Smooth muscle cell (in vitro differentiated cells): ENCODE results near the gene CERK. TPM values are rescaled to one million over a fixed set of nuclear protein-coding genes. Genes with fewer than 3 reads are reported as not detected.
A peak's percentile ranks its signal among the peaks of the same experiment; 100 is the strongest.

Experiments
- DNase-seq: peaks from one replicate; lab custom pipeline; 2025; ENCODE audit not compliant: unreplicated experiment; lab: John Stamatoyannopoulos, UW
- H2AFZ ChIP-seq: fragments of 200-600 bp; sonication (generic); 2 replicates; pipeline ENCODE4 v1.6.0; 2016; ENCODE audit warnings: antibody characterized with exemption, low read depth, mild to moderate bottlenecking
- H3F3A ChIP-seq: fragments of 200-600 bp; sonication (generic); 2 replicates; pipeline ENCODE4 v1.6.0; 2017; ENCODE audit warnings: antibody characterized with exemption, low read depth
- H3K27ac ChIP-seq: fragments of 200-600 bp; sonication (generic); 2 replicates; pipeline ENCODE4 v1.5.1; 2016; ENCODE audit warnings: low read depth, mild to moderate bottlenecking
- H3K27me3 ChIP-seq: fragments of 200-600 bp; sonication (generic); 2 replicates; pipeline ENCODE4 v1.6.1; 2016; ENCODE audit warnings: low read depth, mild to moderate bottlenecking
- H3K36me3 ChIP-seq: fragments of 200-600 bp; sonication (generic); 2 replicates; pipeline ENCODE4 v1.5.1; 2016; ENCODE audit warnings: low read depth
- H3K4me1 ChIP-seq: fragments of 200-600 bp; sonication (generic); 2 replicates; pipeline ENCODE4 v1.5.1; 2016; ENCODE audit warnings: low read depth
- H3K4me2 ChIP-seq: fragments of 200-600 bp; sonication (generic); 2 replicates; pipeline ENCODE4 v1.6.0; 2016; ENCODE audit warnings: mild to moderate bottlenecking
- H3K4me3 ChIP-seq: fragments of 200-600 bp; sonication (generic); 2 replicates; pipeline ENCODE4 v1.5.1; 2016; ENCODE audit warnings: mild to moderate bottlenecking
- H3K79me2 ChIP-seq: fragments of 200-600 bp; sonication (generic); 2 replicates; pipeline ENCODE4 v1.6.0; 2016; ENCODE audit warnings: low read depth, mild to moderate bottlenecking
- H3K9ac ChIP-seq: fragments of 200-600 bp; sonication (generic); 2 replicates; pipeline ENCODE4 v1.6.0; 2016; ENCODE audit warnings: low read depth
- H3K9me3 ChIP-seq: fragments of 200-600 bp; sonication (generic); replicated peaks from 2 replicates; pipeline ENCODE4 v1.5.1; 2016; ENCODE audit warnings: low read depth
- H4K20me1 ChIP-seq: fragments of 200-600 bp; sonication (generic); 2 replicates; pipeline ENCODE4 v1.6.0; 2016; ENCODE audit warnings: low read depth
- WGBS: methylation state at CpG from one replicate; pipeline ENCODE4 v1.1.7; 2016; ENCODE audit warnings: low lambda C conversion rate; 5-methylcytosine and 5-hydroxymethylcytosine counted together
- polyA plus RNA-seq: library from polyadenylated mRNA; unstranded; fragments of >200 nt; fragmentation: Nextera tagmentation; extraction: Ambion mirVana; gene quantifications from 2 replicates; pipeline ENCODE4 v1.2.1, GENCODE V29; 2016
- total RNA-seq: library from RNA; depleted of rRNA; stranded (reverse); fragments of >200 nt; gene quantifications from 2 replicates; pipeline ENCODE4 v1.2.3, GENCODE V29; 2014
- TF ChIP-seq, protein P1 (sequence below): fragments of 200-600 bp; sonication (generic); IDR thresholded peaks from 2 replicates; pipeline ENCODE4 v1.5.1; 2017; ENCODE audit warnings: borderline replicate concordance, mild to moderate bottlenecking, antibody characterized with exemption; ENCODE audit not compliant: insufficient read depth, poor library complexity, severe bottlenecking

CERK gene
- total and polyA plus RNA-seq, 2 experiments from 2014 or later: 25.4 to 25.6 TPM

DNA sequence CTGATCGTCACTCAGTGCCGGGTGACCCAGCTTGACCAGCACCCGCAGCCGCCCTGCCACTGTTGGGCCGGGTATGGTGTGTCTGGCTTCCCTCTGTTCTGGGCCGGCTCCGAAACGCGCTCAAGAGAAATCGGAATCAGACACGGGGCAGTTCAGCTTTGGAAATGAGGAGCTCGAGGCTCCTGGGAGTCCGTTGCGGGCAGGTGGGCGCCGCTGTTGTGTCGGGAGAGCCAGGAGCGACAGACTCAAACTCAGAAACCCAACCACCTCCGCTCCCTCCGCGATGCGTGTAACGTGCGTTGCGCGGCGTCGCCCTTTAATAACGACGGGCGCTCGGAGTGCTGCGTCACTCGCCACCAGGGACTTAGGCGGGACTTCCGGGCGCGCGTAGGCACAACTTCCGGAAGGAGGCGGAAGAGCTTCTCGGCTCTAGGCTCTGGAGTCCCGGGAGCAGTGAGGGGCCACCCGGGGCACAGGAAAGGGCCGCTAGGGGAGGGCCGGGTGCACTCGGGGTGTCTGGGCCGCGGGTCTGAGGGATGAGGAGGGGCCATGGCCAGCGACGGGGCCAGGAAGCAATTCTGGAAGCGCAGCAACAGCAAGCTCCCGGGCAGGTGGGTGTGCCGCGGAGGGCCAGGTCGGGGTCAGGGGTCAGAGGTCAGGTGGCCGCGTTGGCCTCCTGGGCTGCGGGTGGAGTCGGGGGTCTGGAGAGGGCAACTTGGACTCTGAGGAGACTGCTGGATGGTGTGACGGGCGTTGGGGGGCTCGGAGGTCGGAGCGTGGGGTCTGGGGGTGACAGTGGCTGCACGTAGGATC is 24.4 kb upstream of the CERK start, which contains the start of gene TBC1D22A:
TSS of gene TBC1D22A (plus strand) at position 413 of the 813 bp plus-strand sequence. CDS start at position 550, 137 bp downstream.
- peak within 1 kb of the TSS; percentile 98 for H3K4me2 ChIP-seq
- H4K20me1 ChIP-seq: peaks cover 13% of the 10 kb centered on the region
- H3K27me3 ChIP-seq: no peaks in the 10 kb centered on the region
- no peaks in the 10 kb centered on the region for H3K36me3 ChIP-seq
- WGBS: under 1% methylated on average over 61 of the region's 66 CpGs
- peaks cover 6% of the 10 kb centered on the region for H3F3A ChIP-seq
- peak; percentile 57 for DNase-seq
- peak within 1 kb of the TSS; percentile 95 for H3K27ac ChIP-seq
- peak within 1 kb of the TSS; percentile 98 for H3K9ac ChIP-seq
- H3K9me3 ChIP-seq: no peaks in the 10 kb centered on the region
- H3K79me2 ChIP-seq: peaks cover 54% of the 10 kb centered on the region
- peaks cover 12% of the 10 kb centered on the region for H3K4me1 ChIP-seq
- H3K4me3 ChIP-seq: peak within 1 kb of the TSS; percentile 97
- H2AFZ ChIP-seq: peak within 1 kb of the TSS; percentile 55
- TF ChIP-seq, protein P1, sequence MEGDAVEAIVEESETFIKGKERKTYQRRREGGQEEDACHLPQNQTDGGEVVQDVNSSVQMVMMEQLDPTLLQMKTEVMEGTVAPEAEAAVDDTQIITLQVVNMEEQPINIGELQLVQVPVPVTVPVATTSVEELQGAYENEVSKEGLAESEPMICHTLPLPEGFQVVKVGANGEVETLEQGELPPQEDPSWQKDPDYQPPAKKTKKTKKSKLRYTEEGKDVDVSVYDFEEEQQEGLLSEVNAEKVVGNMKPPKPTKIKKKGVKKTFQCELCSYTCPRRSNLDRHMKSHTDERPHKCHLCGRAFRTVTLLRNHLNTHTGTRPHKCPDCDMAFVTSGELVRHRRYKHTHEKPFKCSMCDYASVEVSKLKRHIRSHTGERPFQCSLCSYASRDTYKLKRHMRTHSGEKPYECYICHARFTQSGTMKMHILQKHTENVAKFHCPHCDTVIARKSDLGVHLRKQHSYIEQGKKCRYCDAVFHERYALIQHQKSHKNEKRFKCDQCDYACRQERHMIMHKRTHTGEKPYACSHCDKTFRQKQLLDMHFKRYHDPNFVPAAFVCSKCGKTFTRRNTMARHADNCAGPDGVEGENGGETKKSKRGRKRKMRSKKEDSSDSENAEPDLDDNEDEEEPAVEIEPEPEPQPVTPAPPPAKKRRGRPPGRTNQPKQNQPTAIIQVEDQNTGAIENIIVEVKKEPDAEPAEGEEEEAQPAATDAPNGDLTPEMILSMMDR: no peak

DNA sequence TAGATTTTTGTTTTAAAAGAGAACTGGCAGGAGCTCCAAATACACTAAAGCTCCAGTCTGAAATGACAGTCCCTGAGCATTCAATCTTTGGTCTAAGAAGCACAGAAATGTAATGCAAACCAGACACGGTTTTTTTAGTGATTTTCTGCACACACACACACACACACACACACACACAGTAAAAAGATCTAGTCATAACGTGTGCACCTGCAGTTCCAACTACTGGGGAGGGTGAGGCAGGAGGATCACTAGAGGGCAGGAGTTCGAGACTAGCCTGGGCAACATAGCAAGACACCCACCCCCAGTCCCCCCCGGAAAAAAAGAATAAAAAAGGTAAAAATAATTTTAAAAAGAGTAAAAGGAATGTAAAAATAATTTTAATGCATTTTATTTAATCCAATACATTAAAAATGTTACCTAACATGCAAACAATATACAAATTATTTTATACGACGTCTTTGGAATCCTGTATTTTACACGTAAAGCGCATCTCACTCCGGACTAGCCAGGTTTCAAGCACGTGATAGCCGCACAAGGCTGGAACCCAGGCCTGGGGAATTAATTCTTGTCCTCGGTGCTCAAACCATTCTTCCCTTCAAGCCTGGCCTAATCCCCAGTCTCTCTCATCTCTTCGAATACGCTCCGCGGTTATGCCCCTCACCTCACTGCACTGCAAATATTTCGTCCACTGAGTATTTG is 23.6 kb upstream of the CERK start:
- Histone ChIP-seq H3K27ac (peak overlapping the region; percentile 95), H3K79me2 (peaks cover 47% of the 10 kb centered on the region), H4K20me1 (peaks cover 5% of the 10 kb centered on the region), H3K36me3 (no peaks in the 10 kb centered on the region), H3K9me3 (no peaks in the 10 kb centered on the region), H3K4me2 (peak overlapping the region; percentile 98), H2AFZ (peak overlapping the region; percentile 55), H3K27me3 (no peaks in the 10 kb centered on the region), H3K9ac (peak overlapping the region; percentile 98), H3F3A (peaks cover 6% of the 10 kb centered on the region), H3K4me3 (peak overlapping the region; percentile 97), H3K4me1 (peaks cover 12% of the 10 kb centered on the region)
- TF ChIP-seq, protein P1: no peak
- 13% methylated on average over 17 of the region's 17 CpGs for WGBS
- DNase-seq: no peak

DNA sequence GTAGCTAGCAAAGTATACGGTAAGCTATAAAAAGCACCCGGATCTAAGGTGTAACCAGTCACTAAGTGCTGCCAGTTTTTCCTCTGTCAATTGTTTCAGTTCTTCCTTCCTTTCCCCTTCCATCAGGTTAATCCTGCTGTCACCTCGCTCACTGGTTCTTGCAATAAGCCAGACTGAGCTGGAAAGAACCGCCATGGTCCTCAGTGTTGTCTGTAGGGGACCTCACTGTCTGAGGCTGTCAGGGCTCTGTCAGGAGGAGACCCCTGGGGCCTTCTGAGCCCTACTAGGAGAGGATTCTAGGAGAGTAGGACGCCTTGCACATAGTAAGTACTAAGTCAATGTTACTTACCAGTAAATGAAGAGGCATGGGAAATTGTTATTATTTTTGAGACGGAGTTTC is 23.0 kb upstream of the CERK start:
- peak overlapping the region; percentile 95 for H3K27ac ChIP-seq
- peak overlapping the region; percentile 97 for H3K4me3 ChIP-seq
- H3K27me3 ChIP-seq: no peaks in the 10 kb centered on the region
- H3K4me2 ChIP-seq: peak overlapping the region; percentile 98
- H4K20me1 ChIP-seq: no peaks in the 10 kb centered on the region
- peaks cover 6% of the 10 kb centered on the region for H3F3A ChIP-seq
- H3K36me3 ChIP-seq: no peaks in the 10 kb centered on the region
- 92% methylated on average over 6 of the region's 6 CpGs for WGBS
- no peak for DNase-seq
- peaks cover 40% of the 10 kb centered on the region for H3K79me2 ChIP-seq
- peaks cover 12% of the 10 kb centered on the region for H3K4me1 ChIP-seq
- H3K9ac ChIP-seq: peak overlapping the region; percentile 98
- no peak overlapping the region for H2AFZ ChIP-seq
- no peaks in the 10 kb centered on the region for H3K9me3 ChIP-seq
- TF ChIP-seq, protein P1: no peak
